GM19452 (cell line): ENCODE data around the gene PATJ.
"Not testable (repeated sequence)": the region's sequence is repeated elsewhere in the genome, so short reads cannot be mapped to it uniquely, and the experiment has no call there.

Source experiments
- ATAC-seq: cut with Tn5 transposase; IDR thresholded peaks from one replicate; pipeline ENCODE4 v1.9.1; 2021; ENCODE audit not compliant: unreplicated experiment

PATJ gene

DNA sequence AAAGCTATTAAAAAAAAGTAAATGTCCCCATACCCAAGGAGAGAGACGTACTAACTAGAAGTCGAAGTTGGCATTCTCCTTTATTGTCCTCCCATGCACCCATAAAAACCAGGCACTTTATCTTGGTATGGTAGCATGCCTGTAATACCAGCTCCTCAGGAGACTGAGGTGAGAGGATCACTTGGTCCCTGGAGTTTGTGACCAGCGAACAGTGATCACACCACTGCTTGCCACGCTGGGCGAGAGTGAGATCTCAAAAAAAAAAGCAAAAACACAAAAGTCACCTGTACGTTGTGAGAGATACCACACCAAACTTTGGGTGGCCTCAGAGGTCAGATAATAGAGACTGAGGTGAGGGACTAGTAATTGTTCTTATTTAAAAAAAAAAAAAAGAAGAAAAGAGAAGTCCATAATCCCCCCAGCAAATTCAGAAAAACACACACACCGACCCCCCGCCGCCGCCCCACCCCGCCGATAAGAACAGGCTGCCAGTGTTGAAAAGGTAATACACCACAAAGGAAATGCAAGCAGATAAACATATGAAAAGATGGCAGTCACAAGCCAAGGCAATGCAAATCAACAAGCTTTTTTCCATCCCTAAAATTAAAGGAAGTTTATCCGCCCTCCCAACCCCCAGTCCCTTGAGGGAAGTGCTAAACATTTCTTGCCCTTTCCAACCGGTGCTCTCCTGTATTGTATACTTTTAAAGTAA is 455.9 kb downstream of the PATJ start:
- ATAC-seq = no peak

DNA sequence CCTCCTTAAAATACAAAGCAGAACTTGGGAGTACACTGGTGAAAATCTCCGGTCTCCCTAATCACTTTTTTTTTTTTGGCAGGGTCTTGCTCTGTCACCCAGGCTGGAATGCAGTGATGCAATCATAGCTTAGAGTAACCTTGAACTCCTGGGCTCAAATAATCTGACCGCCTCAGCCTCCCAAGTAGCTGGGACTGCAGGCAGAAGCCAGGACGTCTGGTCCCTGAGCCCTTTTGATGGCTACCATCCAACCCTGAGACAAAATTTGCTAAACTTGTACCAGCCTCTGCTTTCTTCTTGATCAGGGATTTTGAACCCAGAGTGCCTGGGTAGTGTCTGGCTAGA is 456.5 kb downstream of the PATJ start:
- no peak for ATAC-seq

DNA sequence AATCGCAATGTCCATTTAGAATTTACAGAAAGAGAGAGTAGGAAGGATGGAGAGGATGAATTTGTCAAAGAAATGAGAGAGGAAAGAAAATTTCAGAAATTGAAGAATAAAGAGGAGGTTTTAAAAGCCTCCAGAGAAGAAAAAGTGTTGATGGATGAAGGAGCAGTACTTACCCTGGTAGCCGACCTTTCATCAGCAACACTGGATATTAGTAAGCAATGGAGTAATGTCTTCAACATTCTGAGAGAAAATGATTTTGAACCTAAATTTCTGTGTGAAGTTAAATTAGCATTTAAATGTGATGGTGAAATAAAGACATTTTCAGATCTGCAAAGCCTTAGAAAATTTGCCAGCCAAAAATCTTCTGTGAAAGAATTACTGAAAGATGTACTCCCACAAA is 464.9 kb downstream of the PATJ start:
- no peak for ATAC-seq

GRCh38 chr1:62208087-62208486 is 465.8 kb downstream of the PATJ start:
- ATAC-seq = no peak

DNA sequence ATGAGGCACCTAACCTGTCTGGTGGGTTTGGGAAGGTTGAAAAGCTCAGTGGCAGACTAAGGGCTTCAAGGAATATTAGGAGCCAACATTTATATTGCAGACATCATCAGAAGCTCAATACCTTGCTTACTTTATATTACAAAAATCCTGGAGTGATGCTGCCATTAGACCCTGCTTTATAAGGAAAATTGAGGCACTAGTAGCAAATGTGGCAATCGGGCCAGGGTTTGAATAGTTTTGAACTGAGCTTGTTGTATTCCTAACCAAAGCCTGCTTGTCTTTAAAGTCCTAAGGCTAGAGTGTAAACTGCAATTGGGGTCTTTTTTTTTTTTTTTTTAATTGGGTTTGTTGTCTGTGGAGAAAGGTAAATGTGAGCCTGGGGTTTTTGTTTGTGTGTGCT is 466.7 kb downstream of the PATJ start:
- ATAC-seq = no peak

DNA sequence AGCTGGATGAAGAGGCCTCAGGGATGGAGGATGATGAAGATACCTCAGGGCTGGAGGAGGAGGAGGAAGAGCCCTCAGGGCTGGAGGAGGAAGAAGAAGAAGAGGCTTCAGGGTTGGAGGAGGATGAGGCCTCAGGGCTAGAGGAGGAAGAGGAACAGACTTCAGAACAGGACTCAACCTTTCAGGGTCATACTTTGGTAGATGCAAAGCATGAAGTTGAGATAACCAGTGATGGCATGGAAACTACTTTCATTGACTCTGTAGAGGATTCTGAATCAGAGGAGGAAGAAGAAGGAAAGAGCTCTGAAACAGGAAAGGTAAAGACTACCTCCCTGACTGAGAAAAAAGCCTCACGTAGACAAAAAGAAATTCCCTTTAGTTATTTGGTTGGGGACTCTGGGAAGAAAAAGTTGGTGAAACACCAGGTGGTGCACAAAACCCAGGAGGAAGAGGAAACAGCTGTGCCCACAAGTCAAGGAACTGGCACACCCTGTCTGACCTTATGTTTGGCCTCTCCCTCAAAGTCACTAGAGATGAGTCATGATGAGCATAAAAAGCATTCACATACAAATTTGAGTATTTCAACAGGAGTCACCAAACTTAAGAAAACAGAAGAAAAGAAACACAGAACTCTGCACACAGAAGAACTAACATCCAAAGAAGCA is 467.8 kb downstream of the PATJ start:
- no peak for ATAC-seq

- ATAC-seq = no peak
Observed at GRCh38 chr1:62210960-62211359, 468.7 kb downstream of the PATJ start.

DNA sequence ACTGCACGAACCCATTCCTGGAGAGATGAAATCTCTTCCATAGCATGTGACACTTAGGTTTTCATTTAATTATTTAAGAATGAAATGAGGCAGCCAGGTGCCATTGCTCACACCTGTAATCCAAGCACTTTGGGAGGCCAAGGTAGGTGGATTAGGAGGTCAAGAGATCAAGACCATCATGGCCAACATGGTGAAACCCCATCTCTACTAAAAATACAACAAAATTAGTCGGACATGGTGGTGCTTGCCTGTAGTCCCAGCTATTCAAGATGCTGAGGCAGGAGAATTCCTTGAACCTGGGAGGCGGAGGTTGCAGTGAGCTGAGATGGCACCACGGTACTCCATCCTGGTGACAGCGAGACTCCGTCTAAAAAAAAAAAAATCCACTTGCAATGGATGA is 470.1 kb downstream of the PATJ start:
- ATAC-seq = no peak

DNA sequence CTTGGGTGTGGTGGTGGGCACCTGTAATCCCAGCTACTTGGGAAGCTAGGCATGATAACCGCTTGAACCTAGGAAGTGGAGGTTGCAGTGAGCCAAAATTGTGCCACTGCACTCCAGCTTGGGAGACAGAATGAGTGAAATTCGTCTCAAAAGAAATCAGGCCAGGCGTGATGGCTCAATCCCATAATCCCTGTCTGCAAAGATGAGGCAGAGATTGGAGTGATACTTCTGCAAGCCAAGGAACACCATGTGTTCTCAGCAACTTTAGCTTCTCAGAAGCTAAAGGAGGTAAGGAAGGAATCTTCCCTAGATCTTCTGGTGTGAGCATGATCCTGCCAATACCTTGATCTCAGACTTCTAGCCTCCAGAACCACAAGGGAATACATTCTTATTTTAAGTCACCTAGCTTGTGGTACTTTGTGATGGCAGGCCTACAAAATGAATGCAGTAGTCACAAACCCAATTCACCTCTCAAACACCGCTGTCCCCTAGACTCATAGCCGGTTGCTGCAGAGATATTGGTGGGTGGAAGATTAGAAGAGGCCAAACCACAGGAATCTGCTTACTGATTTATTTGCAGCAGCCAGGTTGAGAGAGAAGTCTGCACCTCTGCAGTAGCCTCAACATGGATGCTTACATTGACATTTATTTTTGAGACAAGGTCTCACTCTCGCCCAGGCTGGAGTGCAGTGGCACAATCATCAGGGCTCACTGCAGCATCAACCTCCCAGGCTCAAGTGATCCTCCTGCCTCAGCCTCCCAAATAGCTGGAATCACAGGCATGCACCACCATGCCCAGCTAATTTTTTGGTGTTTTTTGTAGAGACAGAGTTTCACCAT is 471.0 kb downstream of the PATJ start:
- no peak for ATAC-seq

DNA sequence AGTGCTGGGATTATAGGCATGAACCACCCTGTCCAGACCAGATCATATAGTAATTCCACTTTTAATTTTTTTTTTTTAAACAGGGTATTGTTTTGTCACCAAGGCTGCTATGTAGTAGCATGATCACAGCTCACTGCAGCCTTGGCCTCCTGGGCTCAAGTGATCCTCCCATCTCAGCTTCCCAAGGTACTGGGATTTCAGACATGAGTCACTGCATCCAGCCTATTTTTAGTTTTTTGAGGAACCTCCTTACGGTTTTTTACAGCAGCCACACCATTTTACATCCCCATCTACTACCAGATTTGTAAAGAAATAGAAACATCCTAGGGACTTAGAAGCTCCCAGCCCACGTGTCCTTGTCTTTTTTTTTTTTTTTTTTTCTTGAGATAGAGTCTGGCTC is 476.3 kb downstream of the PATJ start:
- ATAC-seq = no peak

GRCh38 chr1:62220456-62220855 is 478.2 kb downstream of the PATJ start:
- ATAC-seq = not testable (repeated sequence)

DNA sequence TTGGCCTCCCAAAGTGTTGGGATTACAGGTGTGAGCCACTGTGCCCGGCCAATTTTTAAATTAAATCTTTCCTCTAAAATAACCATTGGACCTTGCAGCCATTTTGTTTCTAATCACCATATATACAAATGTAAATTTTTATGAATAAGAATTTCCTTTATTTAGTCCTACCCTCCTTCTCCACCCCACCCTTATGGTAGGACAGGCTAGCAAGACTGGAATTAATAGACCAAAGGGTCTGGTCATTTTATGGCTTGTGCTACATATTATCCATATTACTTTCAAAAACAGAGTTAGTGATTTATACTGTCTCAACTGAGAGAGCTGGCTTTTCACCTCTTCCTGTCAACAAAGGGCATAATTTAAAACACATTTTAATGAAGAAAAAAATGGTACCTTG is 478.9 kb downstream of the PATJ start:
- no peak for ATAC-seq

DNA sequence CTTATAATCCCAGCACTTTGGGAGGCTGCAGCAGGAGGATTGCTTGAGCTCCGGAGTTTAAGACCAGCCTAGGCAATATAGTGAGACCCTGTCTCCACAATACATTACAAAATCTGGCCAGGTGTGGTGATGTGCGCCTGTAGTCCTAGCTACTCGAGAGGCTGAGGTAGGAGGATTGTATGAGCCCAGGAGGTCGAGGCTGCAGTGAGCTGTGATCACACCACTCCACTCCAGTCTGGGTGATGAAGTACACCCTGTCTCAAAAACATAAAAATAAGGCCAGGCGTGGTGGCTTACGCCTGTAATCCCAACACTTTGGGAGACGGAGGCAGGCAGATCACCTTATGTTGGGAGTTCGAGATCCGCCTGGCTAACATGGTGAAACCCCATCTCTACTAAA is 480.0 kb downstream of the PATJ start:
- ATAC-seq = no peak

GRCh38 chr1:62224182-62224581 is 481.9 kb downstream of the PATJ start:
- no peak for ATAC-seq

- no peak for ATAC-seq
Observed at GRCh38 chr1:62227496-62227895, 485.2 kb downstream of the PATJ start.
